Measurements from ENCODE around the gene IGIP.

Gene IGIP

GRCh38 chr5:140166911-140167310, 41.2 kb downstream of the IGIP start:
- DNase-seq, result no peak

- DNase-seq, result no peak
Observed at GRCh38 chr5:140168371-140168770, 42.6 kb downstream of the IGIP start.

GRCh38 chr5:140169410-140169809, 43.7 kb downstream of the IGIP start:
- DNase-seq, result no peak

GRCh38 chr5:140172483-140172882, 46.7 kb downstream of the IGIP start:
- DNase-seq, result no peak

- no peak for DNase-seq
Observed at GRCh38 chr5:140174014-140174413, 48.3 kb downstream of the IGIP start.

GRCh38 chr5:140174465-140175366, 49.0 kb downstream of the IGIP start, which contains the start of gene CYSTM1:
Gene CYSTM1, plus strand, starts transcription at chr5:140175188. Its CDS starts 19,278 bp downstream, at chr5:140194466.
- DNase-seq, result peak; percentile 91 to 95

- DNase-seq, result peak; percentile 57
Observed at GRCh38 chr5:140175367-140176030, 49.8 kb downstream of the IGIP start.

GRCh38 chr5:140176031-140176387, 50.3 kb downstream of the IGIP start:
- no peak for DNase-seq

GRCh38 chr5:140178086-140178410, 52.3 kb downstream of the IGIP start:
- DNase-seq, result no peak

- no peak for DNase-seq
Observed at GRCh38 chr5:140178482-140179116, 52.9 kb downstream of the IGIP start.
